ENCODE measurements around the gene CPB1. TPM values are rescaled to one million over a fixed set of nuclear protein-coding genes. Genes with fewer than 3 reads are reported as not detected.

The CPB1 gene
- total RNA-seq, 1 donor from 2014 or later: not detected

GRCh38 chr3:148873270-148873927, 45.8 kb downstream of the CPB1 start:
- intact Hi-C loops (cut with DNase I): no loop called here
- DNase-seq (ENCODE audit: missing footprints) (no peak), ATAC-seq (no peak)

DNA sequence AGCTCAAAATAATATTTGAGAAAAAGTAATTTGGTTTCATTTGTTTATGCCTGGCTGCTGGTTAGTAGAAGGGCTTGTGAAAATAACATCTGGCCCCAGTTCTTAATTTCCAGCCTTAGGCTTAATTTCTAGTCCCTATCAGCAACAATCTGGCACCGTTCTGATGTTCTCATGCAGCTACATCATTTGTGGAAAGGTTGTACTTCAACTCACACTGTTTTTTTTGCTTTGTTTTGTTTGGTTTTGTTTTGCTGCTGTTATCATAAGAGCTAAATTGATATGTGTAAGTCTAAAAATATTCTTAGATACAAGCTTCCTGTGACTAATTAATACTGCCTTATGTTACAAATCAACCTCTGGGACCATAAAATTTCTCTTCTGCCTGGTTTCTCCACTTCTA, 46.4 kb downstream of the CPB1 start:
- ATAC-seq (no peak), DNase-seq (ENCODE audit: missing footprints) (no peak)
- intact Hi-C loops (cut with DNase I): no loop called here

GRCh38 chr3:148878095-148878494, 50.5 kb downstream of the CPB1 start:
- ATAC-seq: no peak
- intact Hi-C loops (cut with DNase I): no loop called here
- DNase-seq (ENCODE audit: missing footprints): no peak

GRCh38 chr3:148879256-148879655, 51.6 kb downstream of the CPB1 start:
- ATAC-seq (no peak), DNase-seq (ENCODE audit: missing footprints) (no peak)
- intact Hi-C loops (cut with DNase I): no loop called here

- intact Hi-C loops (cut with DNase I): no loop called here
- ATAC-seq: no peak
- DNase-seq (ENCODE audit: missing footprints): no peak
These were observed 53.1 kb downstream of the CPB1 start for GRCh38 chr3:148880681-148881080.

GRCh38 chr3:148881286-148881685, 53.7 kb downstream of the CPB1 start:
- no peak for DNase-seq (ENCODE audit: missing footprints)
- intact Hi-C loops (cut with DNase I): no loop called here
- no peak for ATAC-seq

- intact Hi-C loops (cut with DNase I): no loop called here
- DNase-seq (ENCODE audit: missing footprints) (no peak), ATAC-seq (no peak)
These were observed 54.7 kb downstream of the CPB1 start for GRCh38 chr3:148882288-148882687.

DNA sequence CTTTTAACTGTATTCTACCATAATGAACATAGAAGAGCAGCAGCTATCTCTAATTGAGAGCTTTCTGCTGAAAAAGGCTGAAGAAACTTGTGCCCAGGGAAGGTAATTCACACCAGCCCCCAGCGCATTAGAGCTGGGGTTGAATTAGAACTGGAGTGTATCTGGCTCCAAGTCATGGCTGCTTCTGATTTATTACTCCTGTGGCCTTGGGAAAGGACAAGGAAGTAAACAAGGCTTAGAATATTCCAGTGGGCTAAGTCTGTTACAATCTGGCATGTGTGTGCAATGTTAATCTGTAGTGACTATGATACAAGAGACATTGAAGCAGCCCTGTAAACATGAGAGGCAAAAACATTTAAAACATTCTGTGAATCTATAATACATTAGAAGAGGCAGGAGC, 55.6 kb downstream of the CPB1 start:
- intact Hi-C loops (cut with DNase I): no loop called here
- ATAC-seq (no peak), DNase-seq (ENCODE audit: missing footprints) (no peak)

- no peak for DNase-seq (ENCODE audit: missing footprints)
- intact Hi-C loops (cut with DNase I): no loop called here
- ATAC-seq: no peak
These were observed 56.6 kb downstream of the CPB1 start for GRCh38 chr3:148884261-148884660.

GRCh38 chr3:148889828-148890227, 62.2 kb downstream of the CPB1 start:
- intact Hi-C loops (cut with DNase I): no loop called here
- ATAC-seq (no peak), DNase-seq (ENCODE audit: missing footprints) (no peak)

- DNase-seq (ENCODE audit: missing footprints): no peak
- intact Hi-C loops (cut with DNase I): no loop called here
- ATAC-seq: no peak
These were observed 68.5 kb downstream of the CPB1 start for GRCh38 chr3:148896062-148896461.

GRCh38 chr3:148901987-148902791, 74.6 kb downstream of the CPB1 start:
- DNase-seq (ENCODE audit: missing footprints): no peak
- intact Hi-C loops (cut with DNase I): no loop called here
- ATAC-seq: no peak

DNA sequence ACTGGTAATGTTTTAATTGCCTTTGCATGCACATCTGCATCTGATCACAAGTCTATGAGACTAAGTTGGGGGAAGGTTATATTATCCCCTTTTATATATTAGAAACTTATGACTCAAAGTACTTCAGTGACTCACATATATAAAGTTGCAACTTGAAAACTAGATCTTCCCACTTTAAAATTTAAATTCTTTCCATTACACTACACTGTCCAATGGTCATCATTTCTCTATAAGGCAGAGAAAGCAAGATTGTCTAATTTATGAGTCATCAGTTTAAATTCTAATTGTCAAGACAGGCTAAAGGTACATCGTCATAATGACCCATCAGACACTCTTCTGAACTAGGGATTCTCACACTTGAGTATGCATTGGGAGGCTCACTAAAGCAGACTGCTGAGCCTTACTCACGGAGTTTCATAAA, 75.4 kb downstream of the CPB1 start:
- ATAC-seq (no peak), DNase-seq (ENCODE audit: missing footprints) (no peak)
- intact Hi-C loops (cut with DNase I): no loop called here

GRCh38 chr3:148903941-148904340, 76.3 kb downstream of the CPB1 start:
- intact Hi-C loops (cut with DNase I): no loop called here
- ATAC-seq: no peak
- no peak for DNase-seq (ENCODE audit: missing footprints)

- intact Hi-C loops (cut with DNase I): no loop called here
- ATAC-seq: no peak
- no peak for DNase-seq (ENCODE audit: missing footprints)
These were observed 79.1 kb downstream of the CPB1 start for GRCh38 chr3:148906667-148907066.

Other genes starting within 250 kb of the CPB1 start
- gene AGTR1, start 129.9 kb upstream of the CPB1 start, total RNA-seq: 2.2 TPM
- 3.3 TPM for gene CPA3, start 37.5 kb downstream of the CPB1 start, total RNA-seq
- gene GYG1, start 163.7 kb downstream of the CPB1 start, total RNA-seq: 202 TPM

All from Right ventricle myocardium inferior (tissue), 1 donor.